Skeletal muscle tissue (tissue), 4 donors: Measurements from ENCODE around the gene GPR153. TPM values are rescaled to one million over a fixed set of nuclear protein-coding genes. Genes with fewer than 3 reads are reported as not detected.

Source experiments
- H3K27ac ChIP-seq: one replicate; pipeline ENCODE4 v1.7.0; 2013; ENCODE audit warnings: mild to moderate bottlenecking, low read depth, low read length, inconsistent platforms
- H3K27me3 ChIP-seq, 3 donors: one replicate each; pipeline ENCODE4 v1.7.0; 2013; ENCODE audit warnings: low read length in 3 of 3; ENCODE audit not compliant: control insufficient read depth in 3 of 3, insufficient read depth in 3 of 3
- H3K36me3 ChIP-seq, 3 donors: one replicate each; pipeline ENCODE4 v1.7.0; 2013; ENCODE audit warnings: low read length in 3 of 3; ENCODE audit not compliant: control insufficient read depth in 3 of 3, insufficient read depth in 3 of 3
- H3K4me1 ChIP-seq, 3 donors: one replicate each; pipeline ENCODE4 v1.7.0; 2013; ENCODE audit warnings: low read length in 3 of 3, mild to moderate bottlenecking in 3 of 3; ENCODE audit not compliant: control insufficient read depth in 3 of 3, insufficient read depth in 3 of 3
- H3K4me3 ChIP-seq, 3 donors: one replicate each; pipeline ENCODE4 v1.7.0; 2013; ENCODE audit warnings: low read length in 3 of 3
- H3K9ac ChIP-seq, 3 donors: one replicate each; pipeline ENCODE4 v1.7.0; 2013; ENCODE audit warnings: low read length in 3 of 3, mild to moderate bottlenecking in 3 of 3, moderate library complexity in 2 of 3, low read depth in 1 of 3
- H3K9me3 ChIP-seq, 3 donors: one replicate each; pipeline ENCODE4 v1.7.0; 2013; ENCODE audit warnings: low read length in 3 of 3; ENCODE audit not compliant: control insufficient read depth in 3 of 3
- total RNA-seq: library from RNA; depleted of rRNA; stranded (reverse); fragments of >200 nt; gene quantifications from one replicate; pipeline ENCODE4 v1.2.3, GENCODE V29; 2014
- donor health status: Osteomylitis.

GPR153 gene
- total RNA-seq, 1 donor from 2014 or later = 4.7 TPM

- H3K4me3 ChIP-seq = no peak overlapping the region
- no peak overlapping the region for H3K27ac ChIP-seq
- H3K4me1 ChIP-seq = no peaks in the 10 kb centered on the region
- H3K9me3 ChIP-seq = no peaks in the 10 kb centered on the region
- peaks cover 65 to 79% (median 72%) of the 10 kb centered on the region in 3 donors for H3K27me3 ChIP-seq
- H3K36me3 ChIP-seq = no peaks in the 10 kb centered on the region
- H3K9ac ChIP-seq = no peak overlapping the region
These were observed 14.9 kb downstream of the GPR153 start for GRCh38 chr1:6245869-6246496.

- no peaks in the 10 kb centered on the region for H3K4me1 ChIP-seq
- H3K9ac ChIP-seq = no peak overlapping the region
- peaks cover 65 to 81% (median 74%) of the 10 kb centered on the region in 3 donors for H3K27me3 ChIP-seq
- no peak overlapping the region for H3K27ac ChIP-seq
- no peaks in the 10 kb centered on the region for H3K9me3 ChIP-seq
- no peak overlapping the region for H3K4me3 ChIP-seq
- H3K36me3 ChIP-seq = no peaks in the 10 kb centered on the region
These were observed 15.6 kb downstream of the GPR153 start for GRCh38 chr1:6245086-6245868.

GRCh38 chr1:6244401-6245049 is 16.4 kb downstream of the GPR153 start:
- Histone ChIP-seq H3K27me3 (peaks cover 64 to 79% (median 71%) of the 10 kb centered on the region in 3 donors), H3K9ac (no peak overlapping the region)

GRCh38 chr1:6243993-6244392 is 16.9 kb downstream of the GPR153 start, which contains the start of gene HES3:
Gene HES3 (plus strand): TSS chr1:6244179. CDS start chr1:6244366, 187 bp downstream.
- Histone ChIP-seq H3K27ac (no peak within 1 kb of the TSS), H3K9me3 (no peaks in the 10 kb centered on the region), H3K27me3 (peaks cover 67 to 83% (median 75%) of the 10 kb centered on the region in 3 donors), H3K4me3 (no peak within 1 kb of the TSS), H3K4me1 (no peaks in the 10 kb centered on the region), H3K9ac (no peak within 1 kb of the TSS), H3K36me3 (no peaks in the 10 kb centered on the region)

More at GRCh38 chr1:6244401-6245049, 16.4 kb downstream of the GPR153 start:
- no peaks in the 10 kb centered on the region for H3K4me1 ChIP-seq
- no peak overlapping the region for H3K4me3 ChIP-seq
- H3K9me3 ChIP-seq = no peaks in the 10 kb centered on the region
- H3K27ac ChIP-seq = no peak overlapping the region
- no peaks in the 10 kb centered on the region for H3K36me3 ChIP-seq

DNA sequence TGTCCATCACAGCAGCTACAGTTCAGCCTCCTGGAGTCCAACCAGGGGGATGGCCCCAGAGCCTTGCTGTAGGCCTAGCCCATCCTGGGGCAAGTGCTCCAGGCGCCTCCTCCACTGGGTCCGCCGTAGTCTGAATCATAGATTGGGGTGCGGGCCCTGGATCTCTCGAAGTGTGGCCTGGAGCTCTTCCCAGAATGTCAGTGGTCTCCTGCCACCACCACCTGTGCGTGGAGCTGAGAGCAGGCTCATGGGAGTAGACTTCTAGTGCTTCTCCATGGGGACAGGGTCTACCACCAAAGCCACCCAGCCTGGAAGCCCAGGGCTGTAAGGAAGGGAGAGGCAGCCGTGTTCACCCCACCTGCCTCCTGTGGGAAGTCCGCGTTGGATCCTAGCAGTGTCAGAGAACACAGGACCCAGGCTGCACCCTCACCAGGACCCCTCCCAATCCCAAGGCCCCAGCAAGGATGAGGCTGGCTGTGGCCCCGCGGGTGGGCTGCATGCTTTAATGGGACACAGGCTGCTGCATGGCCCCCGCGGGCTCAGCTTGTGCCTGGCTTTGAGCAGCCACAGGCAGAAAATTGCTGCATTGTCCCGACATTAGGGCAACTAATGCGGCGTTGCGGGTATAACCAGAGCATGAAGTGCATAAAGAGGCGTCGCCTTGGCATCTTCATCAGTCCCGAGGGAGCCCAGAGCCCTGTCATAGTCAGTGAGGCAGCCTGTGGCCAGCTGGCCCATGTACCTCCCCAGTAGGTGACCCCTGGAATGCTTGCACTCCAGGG is 17.7 kb downstream of the GPR153 start:
- Histone ChIP-seq H3K9ac (no peak overlapping the region), H3K4me1 (no peaks in the 10 kb centered on the region), H3K4me3 (no peak overlapping the region), H3K9me3 (no peaks in the 10 kb centered on the region), H3K36me3 (no peaks in the 10 kb centered on the region), H3K27ac (no peak overlapping the region), H3K27me3 (peaks cover 65 to 79% (median 68%) of the 10 kb centered on the region in 3 donors)

- no peaks in the 10 kb centered on the region for H3K9me3 ChIP-seq
- H3K27ac ChIP-seq = no peak overlapping the region
- no peak overlapping the region for H3K4me3 ChIP-seq
- H3K27me3 ChIP-seq = peaks cover 58 to 68% (median 59%) of the 10 kb centered on the region in 3 donors
- no peak overlapping the region for H3K9ac ChIP-seq
- no peaks in the 10 kb centered on the region for H3K36me3 ChIP-seq
- H3K4me1 ChIP-seq = no peaks in the 10 kb centered on the region
These were observed 18.8 kb downstream of the GPR153 start for GRCh38 chr1:6241887-6242740.

DNA sequence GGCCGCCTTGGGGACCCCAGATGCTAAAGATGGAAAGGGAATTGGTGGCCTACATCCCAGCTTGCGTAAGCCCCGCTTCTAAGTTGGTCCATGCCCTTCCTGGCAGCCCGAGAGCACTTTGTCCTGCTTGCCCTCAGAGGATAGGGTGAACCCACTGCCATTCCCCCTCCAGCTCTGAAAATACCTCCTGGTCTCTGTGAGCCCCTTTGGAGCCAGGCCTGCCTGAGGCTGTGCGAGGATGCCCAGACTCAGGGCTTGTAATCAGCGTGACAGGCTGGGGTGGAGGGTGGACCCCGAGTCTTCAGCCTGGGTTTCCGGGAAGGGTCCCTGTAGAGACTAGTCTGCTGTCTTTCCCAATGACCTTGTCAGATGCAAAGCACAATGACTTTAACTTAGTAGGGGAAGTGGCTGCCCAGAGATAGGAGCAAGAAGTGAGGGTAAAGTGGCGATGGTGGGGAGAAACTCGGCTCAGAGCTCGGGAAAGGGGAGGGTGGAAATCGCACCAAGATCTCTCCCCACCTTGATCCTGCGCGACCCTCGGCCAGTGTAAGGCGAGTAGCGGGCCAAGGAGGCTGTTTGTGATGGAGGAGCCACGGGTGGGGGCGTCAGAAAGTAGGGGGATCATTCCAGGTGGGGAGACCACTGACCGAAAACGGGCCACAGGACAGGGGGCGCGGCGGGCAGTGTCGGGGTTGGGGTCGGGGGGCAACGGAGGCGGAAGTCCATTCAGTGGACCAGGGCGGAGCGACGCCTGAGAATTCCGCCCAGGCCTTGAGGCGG is 19.6 kb downstream of the GPR153 start:
- H3K27ac ChIP-seq = no peak overlapping the region
- no peaks in the 10 kb centered on the region for H3K36me3 ChIP-seq
- H3K4me3 ChIP-seq = no peak overlapping the region
- no peak overlapping the region for H3K9ac ChIP-seq
- H3K4me1 ChIP-seq = peaks cover 0 to 1% (median under 1%) of the 10 kb centered on the region in 3 donors
- peaks cover 54 to 60% (median 55%) of the 10 kb centered on the region in 3 donors for H3K27me3 ChIP-seq
- no peaks in the 10 kb centered on the region for H3K9me3 ChIP-seq

GRCh38 chr1:6239950-6240768 is 20.7 kb downstream of the GPR153 start:
- Histone ChIP-seq H3K9me3 (no peaks in the 10 kb centered on the region), H3K4me3 (no peak overlapping the region), H3K36me3 (no peaks in the 10 kb centered on the region), H3K4me1 (peaks cover 1 to 4% (median 3%) of the 10 kb centered on the region in 3 donors), H3K9ac (no peak overlapping the region), H3K27me3 (peaks cover 46 to 52% (median 46%) of the 10 kb centered on the region in 3 donors), H3K27ac (no peak overlapping the region)
